SK-N-MC (cell line): ENCODE results near the gene RFC2.

ENCODE experiments used
- EZH2 ChIP-seq: fragments of 200-600 bp; sonication (generic); IDR thresholded peaks from one replicate; pipeline ENCODE4 v1.6.1; 2017; ENCODE audit warnings: antibody characterized with exemption
- POLR2AphosphoS5 ChIP-seq: IDR thresholded peaks from 2 replicates; pipeline ENCODE4 v1.6.1; 2012; ENCODE audit warnings: mild to moderate bottlenecking, low read depth, low read length, borderline replicate concordance

GRCh38 chr7:74206589-74207120 is 47.5 kb downstream of the RFC2 start:
- TF ChIP-seq EZH2 = no peak
- no peak for TF ChIP-seq POLR2AphosphoS5
